Right lobe of liver (tissue), 6 donors: Measurements from ENCODE around the gene AMBRA1. TPM values are rescaled to one million over a fixed set of nuclear protein-coding genes. Genes with fewer than 3 reads are reported as not detected.

Experiments
- ATAC-seq, 4 donors: fragments of 200-7000 bp; cut with Tn5 transposase; one replicate each; pipeline ENCODE4 v1.9.1; 2020; ENCODE audit warnings: mild to moderate bottlenecking in 4 of 4, moderate library complexity in 4 of 4
- DNase-seq, 3 donors: peaks; one replicate each; pipeline ENCODE4 v3.0.0-alpha.2; 2020
- H3K27ac ChIP-seq, 3 donors: fragments of 200-600 bp; one replicate each; pipeline ENCODE4 v1.8.0; 2022
- H3K27me3 ChIP-seq, 2 donors: fragments of 200-600 bp; one replicate each; pipeline ENCODE4 v1.8.0; 2022
- H3K36me3 ChIP-seq, 4 donors: fragments of 200-600 bp; sonication (generic) in 1 of 4; one replicate each; pipeline versions ENCODE4 v1.5.1 to v1.8.0; 2017 to 2022; ENCODE audit warnings: control low read depth in 1 of 4
- H3K4me1 ChIP-seq, 4 donors: fragments of 200-600 bp; sonication (generic) in 1 of 4; one replicate each; pipeline versions ENCODE4 v1.5.1 to v1.8.0; 2017 to 2022; ENCODE audit warnings: control low read depth in 1 of 4
- H3K4me3 ChIP-seq, 3 donors: fragments of 200-600 bp; one replicate each; pipeline ENCODE4 v1.8.0; 2022
- H3K9me3 ChIP-seq, 4 donors: fragments of 200-600 bp; sonication (generic) in 1 of 4; one replicate each; pipeline versions ENCODE4 v1.5.1 to v1.8.0; 2017 to 2022; ENCODE audit warnings: control low read depth in 1 of 4
- POLR2A ChIP-seq: fragments of 450-650 bp; IDR thresholded peaks from one replicate; pipeline ENCODE4 v1.6.1; 2017; ENCODE audit warnings: antibody characterized with exemption, mild to moderate bottlenecking
- WGBS: methylation state at CpG from one replicate; pipeline ENCODE4 v1.1.6; 2018; ENCODE audit warnings: low coverage, low lambda C conversion rate; ENCODE audit not compliant: insufficient coverage; ENCODE audit errors: missing lambda C conversion rate; 5-methylcytosine and 5-hydroxymethylcytosine counted together
- intact Hi-C, 2 donors: fragments of 100-400 bp; cut with DNase I; formaldehyde crosslinking; loops; one replicate each; pipeline versions ENCODE4 v1.11.2 to v1.14.1; 2022
- total RNA-seq, 6 experiments: library from RNA; depleted of rRNA in 2 of 6; stranded (reverse); fragments of >200 nt in 2 of 6; fragmentation: NEBNext Ultra II Directional in 3 of 6; extraction: Animal tissue kit (Norgen Biotek cat#: 25700) in 3 of 6; gene quantifications; one replicate each; pipeline versions ENCODE4 v1.1.0 to v1.2.4, GENCODE V29; 2016 to 2023
- TF ChIP-seq, protein P1 (sequence below), 4 donors: fragments of 200-600 bp in 3 of 4; fragments of 450-650 bp in 1 of 4; IDR thresholded peaks; one replicate each; pipeline versions ENCODE4 v1.5.1 to v1.8.0; 2016 to 2022; ENCODE audit warnings: antibody characterized with exemption in 4 of 4, mild to moderate bottlenecking in 2 of 4
- donor health status: DM: no; HTN: yes; CAD: no.
- donor health status: DM: no; HTN: no; CAD: no.
- donor health status: DM: no; HTN: no; CAD: no.
- donor health status: DM: no; HTN: yes; CAD: no.
- donor health status: DM: no; HTN: yes; CAD: no.

Gene AMBRA1
- total RNA-seq, 6 experiments from 2014 or later, result 11.0 to 15.7 (median 13.6) TPM

DNA sequence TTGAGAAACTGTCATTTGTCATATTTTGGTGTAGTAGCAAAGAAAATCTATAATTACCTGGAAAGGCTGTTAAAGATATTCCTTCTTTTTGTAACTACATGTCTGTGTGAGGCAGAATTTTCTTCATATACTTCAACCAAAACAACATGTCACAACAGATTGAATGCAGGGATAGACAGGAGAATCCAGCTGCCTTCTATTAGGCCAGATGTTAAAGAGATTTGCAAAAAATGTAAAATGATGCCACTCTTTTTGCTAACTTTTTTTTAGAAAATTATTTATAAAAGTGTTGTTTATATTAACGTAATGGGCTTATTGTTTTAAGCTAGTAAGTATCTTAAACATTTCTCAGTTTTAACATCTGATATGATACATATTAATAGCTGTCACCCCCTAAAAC lies 233.9 kb downstream of the AMBRA1 start:
- no peaks in the 10 kb centered on the region for H3K27me3 ChIP-seq
- H3K4me3 ChIP-seq, result no peak overlapping the region
- no peaks in the 10 kb centered on the region for H3K36me3 ChIP-seq
- intact Hi-C loops, result no loop called here
- H3K9me3 ChIP-seq, result no peaks in the 10 kb centered on the region
- 50% methylated on average over 1 of the region's 1 CpG for WGBS
- no peak for ATAC-seq
- DNase-seq, result no peak
- no peaks in the 10 kb centered on the region for H3K4me1 ChIP-seq
- H3K27ac ChIP-seq, result no peak overlapping the region
- TF ChIP-seq, protein P1, sequence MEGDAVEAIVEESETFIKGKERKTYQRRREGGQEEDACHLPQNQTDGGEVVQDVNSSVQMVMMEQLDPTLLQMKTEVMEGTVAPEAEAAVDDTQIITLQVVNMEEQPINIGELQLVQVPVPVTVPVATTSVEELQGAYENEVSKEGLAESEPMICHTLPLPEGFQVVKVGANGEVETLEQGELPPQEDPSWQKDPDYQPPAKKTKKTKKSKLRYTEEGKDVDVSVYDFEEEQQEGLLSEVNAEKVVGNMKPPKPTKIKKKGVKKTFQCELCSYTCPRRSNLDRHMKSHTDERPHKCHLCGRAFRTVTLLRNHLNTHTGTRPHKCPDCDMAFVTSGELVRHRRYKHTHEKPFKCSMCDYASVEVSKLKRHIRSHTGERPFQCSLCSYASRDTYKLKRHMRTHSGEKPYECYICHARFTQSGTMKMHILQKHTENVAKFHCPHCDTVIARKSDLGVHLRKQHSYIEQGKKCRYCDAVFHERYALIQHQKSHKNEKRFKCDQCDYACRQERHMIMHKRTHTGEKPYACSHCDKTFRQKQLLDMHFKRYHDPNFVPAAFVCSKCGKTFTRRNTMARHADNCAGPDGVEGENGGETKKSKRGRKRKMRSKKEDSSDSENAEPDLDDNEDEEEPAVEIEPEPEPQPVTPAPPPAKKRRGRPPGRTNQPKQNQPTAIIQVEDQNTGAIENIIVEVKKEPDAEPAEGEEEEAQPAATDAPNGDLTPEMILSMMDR (IDR thresholded peaks at IDR 0.05), result no peak

DNA sequence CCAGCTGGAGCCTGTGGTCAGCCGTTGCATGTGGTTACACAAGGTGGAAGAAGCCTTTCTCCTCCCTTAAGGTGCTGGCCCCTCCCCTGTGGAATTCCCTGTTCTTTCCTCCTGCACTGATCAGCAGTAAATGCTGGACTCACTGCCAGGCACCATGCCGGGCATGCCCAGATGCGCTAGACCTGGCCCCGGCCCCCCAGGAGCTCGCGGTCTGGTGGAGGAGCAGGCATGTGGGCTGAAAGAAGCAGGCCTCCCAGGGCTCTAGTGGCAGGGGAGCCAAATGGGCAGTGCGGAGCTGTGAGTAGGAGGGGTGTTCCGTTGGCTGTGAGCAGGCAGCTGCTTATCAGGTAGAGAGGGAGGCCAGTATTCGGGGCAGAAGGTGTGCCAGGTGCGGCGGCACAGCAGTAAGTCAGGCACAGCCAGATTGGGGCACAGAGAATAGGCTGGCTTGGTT lies 236.3 kb downstream of the AMBRA1 start:
- H3K27ac ChIP-seq, result no peak overlapping the region
- no peaks in the 10 kb centered on the region for H3K4me1 ChIP-seq
- intact Hi-C loops, result no loop called here

DNA sequence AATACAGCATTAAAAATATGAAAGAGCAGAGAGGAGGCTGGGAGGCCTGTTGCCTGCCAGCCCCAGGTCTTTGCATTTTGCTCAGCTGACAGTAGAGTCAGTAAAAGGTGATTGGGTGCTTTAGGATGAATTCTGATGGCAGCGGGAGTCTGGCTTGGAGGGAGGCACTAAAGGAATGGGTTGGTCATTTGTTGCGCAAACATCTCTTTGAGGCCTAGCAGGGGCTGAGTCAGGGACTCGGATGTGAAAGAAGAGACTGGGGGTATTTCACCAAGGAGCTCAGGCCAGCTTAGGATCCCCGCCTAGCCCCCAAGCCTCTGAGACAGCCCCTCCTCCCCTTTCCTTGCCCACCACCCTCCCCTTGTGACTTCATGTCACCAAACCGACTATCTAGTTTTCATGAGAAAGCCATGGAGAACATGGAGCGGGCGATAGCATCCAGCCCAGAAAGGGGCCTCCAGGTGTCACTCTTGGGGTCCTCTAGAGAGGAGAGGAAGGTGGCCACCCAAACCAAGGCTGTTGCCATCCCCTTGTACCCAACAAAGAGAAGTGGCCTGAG lies 236.8 kb downstream of the AMBRA1 start:
- H3K4me1 ChIP-seq, result no peaks in the 10 kb centered on the region
- H3K9me3 ChIP-seq, result no peaks in the 10 kb centered on the region
- H3K27me3 ChIP-seq, result no peaks in the 10 kb centered on the region
- intact Hi-C loops, result no loop called here
- DNase-seq, result no peak
- ATAC-seq, result no peak
- 40% methylated on average over 1 of the region's 7 CpGs for WGBS
- H3K27ac ChIP-seq, result no peak overlapping the region
- no peaks in the 10 kb centered on the region for H3K36me3 ChIP-seq
- no peak for TF ChIP-seq POLR2A
- TF ChIP-seq, protein P1 (IDR thresholded peaks at IDR 0.05), result no peak
- no peak overlapping the region for H3K4me3 ChIP-seq

More for the DNA sequence above, 236.3 kb downstream of the AMBRA1 start:
- 78% methylated on average over 10 of the region's 11 CpGs for WGBS
- DNase-seq (peak in 1 of 3 donors; percentile 57), ATAC-seq (no peak)
- Histone ChIP-seq H3K9me3 (no peaks in the 10 kb centered on the region), H3K36me3 (no peaks in the 10 kb centered on the region), H3K27me3 (no peaks in the 10 kb centered on the region), H3K4me3 (no peak overlapping the region)
- TF ChIP-seq, protein P1 (IDR thresholded peaks at IDR 0.05), result no peak
- TF ChIP-seq POLR2A, result no peak

DNA sequence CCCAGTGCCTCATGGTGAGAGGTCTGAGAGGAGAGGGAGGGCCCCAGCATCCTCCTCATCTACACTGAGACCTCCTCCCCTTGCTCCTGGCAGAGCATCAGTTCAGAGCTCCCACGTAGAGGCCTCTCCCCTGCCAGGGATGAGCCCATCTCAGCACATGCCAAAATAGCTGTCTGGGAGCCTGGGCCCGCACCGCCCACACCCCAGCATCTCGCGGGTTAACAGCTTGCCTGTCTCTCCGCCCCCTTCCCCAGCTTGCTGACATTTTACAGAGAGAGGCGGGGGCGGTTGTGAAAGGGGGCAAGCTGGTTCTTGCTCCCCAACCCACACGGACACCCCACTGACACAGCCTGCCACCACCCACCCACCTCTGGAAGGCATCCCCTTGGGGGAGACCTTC lies 240.1 kb downstream of the AMBRA1 start:
- H3K9me3 ChIP-seq, result no peaks in the 10 kb centered on the region
- TF ChIP-seq, protein P1 (IDR thresholded peaks at IDR 0.05), result no peak
- no peak for TF ChIP-seq POLR2A
- no peak for ATAC-seq
- peaks cover 0 to 6% (median 3%) of the 10 kb centered on the region in 4 donors for H3K4me1 ChIP-seq
- no peak overlapping the region for H3K27ac ChIP-seq
- intact Hi-C loops, result no loop called here
- no CpG with 5 or more reads among the region's 9 CpGs for WGBS
- no peak overlapping the region for H3K4me3 ChIP-seq
- no peaks in the 10 kb centered on the region for H3K36me3 ChIP-seq
- H3K27me3 ChIP-seq, result no peaks in the 10 kb centered on the region
- no peak for DNase-seq
